ENCODE results near the gene SLC35B2. TPM values are rescaled to one million over a fixed set of nuclear protein-coding genes. Genes with fewer than 3 reads are reported as not detected.

SLC35B2 gene
- total and polyA plus RNA-seq, 9 of the 15 experiments (the other 6 are each of a cell fraction or from before 2014, with no cell fraction given), result 14.5 to 59.1 (median 47.1) TPM

GRCh38 chr6:44258921-44259320 lies 1.6 kb upstream of the SLC35B2 start (continued):
- TF ChIP-seq PBX2 (CRISPR knock-in tag; IDR thresholded peaks at IDR 0.05; ENCODE audit: low read depth) (no peak), PBX2 (tag; conservative IDR thresholded peaks at IDR 0.05; ENCODE audit: low read depth) (no peak), TSC22D4 (tag; IDR thresholded peaks at IDR 0.05) (no peak), MCM3 (IDR thresholded peaks at IDR 0.05) (no peak), ZBTB49 (CRISPR knock-in tag; IDR thresholded peaks at IDR 0.05; ENCODE audit: borderline replicate concordance) (no peak)

All from K562 (cell line).